CD4-positive, alpha-beta T cell treated with Interleukin-17A for 1 hour (primary cell): ENCODE data around the gene TALDO1.

Experiments
- DNase-seq: peaks from one replicate; pipeline ENCODE4 v3.0.0-alpha.2; 2020

Gene TALDO1

DNA sequence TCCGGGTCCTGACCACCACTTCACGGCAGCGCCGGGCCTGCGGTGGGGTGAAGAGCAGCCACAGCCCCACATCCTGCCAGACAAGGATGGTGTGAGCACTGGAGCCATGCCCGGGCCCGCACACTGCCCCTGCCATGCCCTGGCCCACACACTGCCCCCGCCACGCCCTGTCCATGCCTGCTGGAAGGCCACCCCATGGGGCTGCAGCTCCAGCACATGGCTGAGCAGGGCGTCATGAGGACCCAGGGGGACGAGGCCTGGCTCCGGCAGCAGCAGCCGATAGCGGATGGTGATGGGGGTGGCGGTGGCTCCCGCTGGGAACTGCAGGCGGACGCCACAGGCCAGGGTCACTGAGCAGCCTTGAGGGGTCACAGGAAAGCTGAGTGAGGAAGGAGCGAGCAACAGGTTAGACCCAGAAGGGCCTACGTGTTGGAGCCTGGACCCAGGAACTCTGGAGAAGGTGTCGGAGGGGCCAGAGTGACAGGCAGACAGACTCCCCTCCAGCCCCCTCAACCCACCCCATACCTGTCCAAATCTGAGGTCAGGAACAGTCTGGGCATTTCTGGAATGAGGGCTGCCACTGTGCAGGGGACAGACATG, 54.9 kb downstream of the TALDO1 start:
- DNase-seq = no peak

DNA sequence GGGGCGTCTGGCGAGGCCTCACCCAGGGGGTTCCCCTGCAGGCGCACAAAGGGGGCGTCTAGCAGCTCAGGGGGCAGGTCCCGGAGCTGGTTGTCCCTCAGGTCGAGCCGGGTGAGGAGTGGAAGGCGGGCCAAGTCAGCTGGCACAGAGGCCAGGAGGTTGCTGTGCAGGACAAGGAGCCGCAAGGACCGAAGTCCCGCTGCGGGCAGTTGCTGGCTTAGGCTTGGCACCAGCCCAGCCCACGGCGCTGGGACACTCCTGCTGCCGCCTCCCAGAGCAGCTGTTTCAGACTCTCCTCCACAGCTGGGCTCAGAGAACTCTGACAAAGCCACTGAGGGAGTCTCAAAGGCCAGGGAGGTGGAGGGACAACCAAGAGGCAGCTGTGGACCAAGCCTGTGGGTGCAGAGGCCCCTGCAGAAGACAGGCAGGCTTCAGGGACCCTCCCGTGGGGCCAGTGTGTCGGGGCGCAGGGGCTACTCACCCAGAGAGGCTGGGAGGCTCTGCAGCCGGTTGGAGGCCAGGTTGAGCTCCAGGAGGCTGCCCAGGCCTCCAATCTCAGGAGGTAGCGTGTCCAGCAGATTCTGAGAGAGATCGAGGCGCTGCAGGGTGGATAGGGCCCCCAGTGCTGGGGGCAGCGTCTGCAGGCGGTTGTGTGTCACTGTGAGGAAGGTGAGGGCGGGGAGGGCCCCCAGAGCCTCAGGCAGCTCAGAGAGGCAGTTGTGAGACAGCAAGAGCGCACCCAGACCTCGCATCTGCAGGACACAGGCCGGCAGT, 55.6 kb downstream of the TALDO1 start:
- no peak for DNase-seq

DNA sequence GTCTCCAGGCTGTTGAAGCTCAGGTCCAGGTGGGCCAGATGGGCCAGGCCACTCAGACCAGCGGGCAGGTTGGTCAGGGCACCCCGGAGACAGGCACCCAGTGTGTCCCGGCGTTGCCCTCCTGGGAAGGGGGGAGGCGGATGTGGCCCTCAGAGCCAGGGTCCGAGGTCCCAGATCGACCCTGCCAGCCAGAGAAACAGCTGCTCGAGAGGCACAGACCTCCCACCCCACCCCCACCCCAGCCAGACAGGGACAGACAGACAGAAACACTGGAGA, 56.1 kb downstream of the TALDO1 start:
- no peak for DNase-seq

DNA sequence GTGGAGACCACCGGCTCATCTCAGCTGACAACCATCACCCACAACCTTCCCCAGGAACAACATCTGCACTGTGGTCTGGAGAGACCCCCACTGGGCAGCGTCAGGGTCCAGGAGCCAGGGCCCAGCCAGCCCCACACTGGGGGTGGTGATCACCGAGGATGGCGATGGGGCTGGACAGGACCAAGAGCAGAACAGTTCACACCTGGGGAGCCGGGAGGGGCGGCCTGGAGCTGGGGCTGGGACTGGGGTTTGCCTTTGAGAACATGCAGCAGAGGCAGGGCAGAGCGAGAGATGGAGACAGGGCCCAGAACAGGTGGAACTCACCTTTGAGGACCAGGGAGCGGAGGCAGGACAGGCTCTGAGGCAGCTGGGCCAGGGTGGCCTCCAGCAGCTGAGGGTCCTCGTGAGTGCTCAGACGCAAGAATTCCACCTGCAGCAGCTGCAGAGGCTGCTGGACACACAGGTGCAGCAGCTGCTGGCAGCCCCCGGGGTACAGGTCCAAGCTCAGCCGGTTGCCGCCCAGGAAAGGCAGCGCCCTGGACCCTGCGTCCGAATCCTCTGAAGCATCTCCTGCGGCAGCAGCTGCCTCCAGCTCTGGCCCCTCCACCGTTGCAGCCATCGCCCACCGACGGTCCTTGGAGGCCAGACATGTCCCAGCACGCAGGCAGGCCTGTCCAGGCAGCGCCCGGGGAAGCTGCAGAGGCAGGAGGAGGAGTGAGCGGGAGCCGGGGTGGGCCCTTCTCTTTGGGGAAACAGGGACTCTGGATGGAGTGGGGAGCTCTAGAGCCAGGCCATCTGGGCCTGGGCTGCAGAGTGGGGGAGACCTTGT, 56.7 kb downstream of the TALDO1 start:
- no peak for DNase-seq

DNA sequence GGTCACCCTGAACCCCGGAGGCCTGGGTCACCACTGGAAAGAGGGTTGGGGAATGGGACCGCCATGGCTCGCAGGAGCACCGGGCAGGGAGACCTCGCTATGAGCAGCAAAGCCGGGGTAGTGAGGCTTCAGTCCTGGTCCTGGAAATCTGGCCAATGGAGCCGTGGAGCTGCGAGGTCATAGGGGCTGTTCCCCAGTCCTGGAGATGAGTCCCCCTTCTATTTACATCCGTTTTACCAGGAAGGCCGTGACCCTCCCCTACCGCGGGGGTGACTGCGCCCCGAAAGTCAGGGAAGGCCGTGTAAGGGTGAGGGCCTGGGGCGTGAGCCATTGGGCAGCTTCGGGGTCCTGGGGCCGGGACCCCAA, 57.3 kb downstream of the TALDO1 start:
- DNase-seq = no peak

DNA sequence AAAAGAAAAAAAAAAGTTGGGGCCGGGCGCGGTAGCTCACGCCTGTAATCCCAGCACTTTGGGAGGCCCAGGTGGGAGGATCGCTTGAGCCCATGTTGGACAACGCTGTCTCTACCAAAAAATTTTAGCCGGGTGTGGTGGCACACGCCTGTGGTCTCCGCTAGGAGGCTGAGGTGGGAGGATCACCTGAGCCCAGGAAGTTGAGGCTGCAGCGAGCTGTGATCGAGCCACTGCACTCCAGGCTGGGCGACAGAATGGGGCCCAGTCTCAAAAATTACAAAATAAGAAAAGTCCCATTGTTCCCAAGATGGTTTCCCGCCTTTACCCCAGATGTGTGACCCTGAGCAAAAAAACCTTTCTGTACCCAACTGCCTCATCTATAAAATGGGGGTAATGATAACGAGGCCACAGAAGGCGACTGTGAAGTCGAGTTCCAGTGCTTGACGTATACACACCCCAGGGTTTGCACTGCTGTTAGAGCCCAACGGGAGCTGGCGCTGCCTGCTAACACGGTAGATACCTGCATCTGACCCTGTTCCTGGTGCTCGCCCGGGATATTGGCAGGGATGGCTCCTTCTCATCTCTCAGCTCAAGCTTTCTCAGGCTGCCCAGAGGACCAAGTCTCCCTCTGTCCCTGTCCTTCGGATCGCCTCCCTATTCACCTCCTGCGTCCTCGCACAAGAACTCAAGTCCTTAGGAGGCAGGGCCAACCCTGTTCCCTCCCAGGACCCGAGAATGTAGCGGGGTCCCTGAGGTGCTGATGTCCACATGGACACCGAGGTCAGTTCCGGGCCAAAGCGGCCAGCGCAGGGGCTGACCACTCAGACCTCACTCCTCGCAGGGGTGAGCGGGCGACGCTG, 61.4 kb downstream of the TALDO1 start:
- DNase-seq = peak; percentile 68

DNA sequence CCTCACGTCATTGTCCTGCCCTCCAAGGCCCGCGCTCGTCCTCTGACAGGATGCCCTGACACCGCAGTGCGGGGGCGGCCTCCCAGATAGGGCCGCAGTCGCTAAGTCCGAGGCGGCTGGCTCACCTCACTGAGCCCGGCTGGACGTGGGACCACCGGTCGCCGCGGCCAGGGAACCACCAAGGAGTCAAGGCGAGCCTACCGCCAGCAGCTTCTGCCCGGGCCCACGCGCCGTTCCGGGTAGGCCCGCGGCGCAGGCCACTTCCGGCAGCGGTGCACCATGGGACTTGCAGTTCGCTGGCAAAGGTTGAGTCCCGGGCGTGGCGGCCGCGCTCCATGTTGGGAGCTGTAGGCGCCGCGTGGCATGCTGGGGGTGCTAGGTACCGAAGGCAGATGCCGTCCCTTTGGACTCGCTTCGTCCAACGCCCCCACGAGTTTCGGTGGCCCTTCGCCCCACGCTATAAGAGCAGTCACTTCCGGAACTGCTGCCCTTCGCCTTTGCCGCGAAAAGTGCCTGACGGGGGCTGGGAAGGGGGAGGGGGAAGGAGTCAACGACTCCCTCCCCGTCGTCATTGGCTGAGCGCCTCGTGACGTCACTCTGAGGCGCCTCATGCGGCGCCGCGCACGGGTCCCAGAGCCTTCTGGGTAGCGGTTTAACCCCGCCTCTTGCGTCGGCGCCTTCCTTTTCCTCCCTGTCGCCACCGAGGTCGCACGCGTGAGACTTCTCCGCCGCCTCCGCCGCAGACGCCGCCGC, 62.2 kb downstream of the TALDO1 start, which contains the start of gene RPLP2:
Gene RPLP2, plus strand, starts transcription at position 681 of the 753 bp plus-strand sequence. CDS start 268 bp downstream, outside the sequence.
- peak; percentile 97 for DNase-seq

DNA sequence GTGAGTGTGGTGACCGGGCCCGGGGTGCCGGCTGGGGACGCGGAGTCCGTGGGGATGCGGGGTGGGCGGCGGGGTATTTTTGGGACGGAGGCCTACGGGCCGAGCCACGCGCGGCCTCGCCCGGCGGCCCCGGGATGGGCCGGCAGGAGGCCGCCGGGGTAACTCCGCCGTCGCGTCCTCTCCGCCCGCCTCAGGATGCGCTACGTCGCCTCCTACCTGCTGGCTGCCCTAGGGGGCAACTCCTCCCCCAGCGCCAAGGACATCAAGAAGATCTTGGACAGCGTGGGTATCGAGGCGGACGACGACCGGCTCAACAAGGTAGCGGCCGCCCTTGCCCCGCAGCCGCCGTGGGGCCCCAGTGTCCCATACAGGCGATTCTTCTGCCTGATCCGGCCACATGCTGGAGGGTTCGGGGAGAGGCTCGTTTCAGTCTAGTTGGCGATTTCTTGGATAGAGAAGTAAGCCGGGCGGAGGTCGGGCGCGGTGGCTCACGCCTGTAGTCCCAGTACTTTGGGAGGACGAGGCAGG, 62.8 kb downstream of the TALDO1 start:
- DNase-seq = no peak

DNA sequence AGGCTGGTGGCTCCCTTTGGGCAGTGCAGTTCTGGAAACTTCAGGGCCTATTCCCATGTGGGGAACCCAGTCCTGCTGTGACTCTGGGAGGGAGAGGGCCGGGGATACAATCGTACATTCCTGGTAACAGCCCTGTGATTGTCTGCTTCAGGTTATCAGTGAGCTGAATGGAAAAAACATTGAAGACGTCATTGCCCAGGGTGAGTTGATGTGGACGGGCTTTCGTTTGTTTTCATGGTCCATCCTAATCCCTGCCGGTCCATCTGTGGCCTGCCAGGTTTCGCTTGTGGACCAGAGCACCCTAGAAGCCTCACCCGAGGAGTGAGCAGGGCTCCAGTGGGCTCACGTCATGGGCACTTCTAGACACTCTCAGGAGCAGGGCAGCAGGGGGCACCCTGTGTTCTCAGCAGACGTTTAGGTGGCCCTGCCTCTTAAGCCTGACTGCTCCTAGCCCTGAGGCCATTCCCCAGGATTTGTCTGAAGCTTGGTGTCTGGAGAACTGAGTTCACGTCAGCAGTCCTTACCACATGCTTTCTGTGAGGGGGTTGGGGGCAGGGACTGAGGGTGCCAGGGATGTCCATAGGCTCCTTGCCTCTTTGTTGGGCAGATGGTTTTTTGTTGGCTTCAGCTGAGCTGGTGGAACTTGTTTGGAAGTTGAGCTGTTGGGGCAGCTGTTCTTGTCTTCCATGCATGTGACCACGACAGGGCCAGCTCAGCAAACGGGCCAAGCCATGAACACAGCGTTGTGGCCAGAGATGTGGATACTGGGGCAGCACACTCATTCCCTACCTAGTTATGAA, 64.4 kb downstream of the TALDO1 start:
- no peak for DNase-seq

DNA sequence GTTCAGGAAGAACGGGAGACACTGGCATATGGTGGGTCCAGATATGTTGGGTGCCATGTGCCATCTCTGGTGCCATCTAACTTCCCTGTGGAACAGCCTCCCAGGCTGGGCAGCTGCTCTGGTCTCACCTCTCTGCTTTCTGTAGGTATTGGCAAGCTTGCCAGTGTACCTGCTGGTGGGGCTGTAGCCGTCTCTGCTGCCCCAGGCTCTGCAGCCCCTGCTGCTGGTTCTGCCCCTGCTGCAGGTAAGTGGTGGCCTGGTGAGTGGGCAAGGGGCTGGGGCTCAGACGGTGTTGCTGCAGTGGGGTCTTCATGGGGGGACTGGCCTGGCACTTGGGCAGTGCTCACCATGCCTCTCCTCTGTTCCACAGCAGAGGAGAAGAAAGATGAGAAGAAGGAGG, 65.1 kb downstream of the TALDO1 start:
- DNase-seq = no peak

DNA sequence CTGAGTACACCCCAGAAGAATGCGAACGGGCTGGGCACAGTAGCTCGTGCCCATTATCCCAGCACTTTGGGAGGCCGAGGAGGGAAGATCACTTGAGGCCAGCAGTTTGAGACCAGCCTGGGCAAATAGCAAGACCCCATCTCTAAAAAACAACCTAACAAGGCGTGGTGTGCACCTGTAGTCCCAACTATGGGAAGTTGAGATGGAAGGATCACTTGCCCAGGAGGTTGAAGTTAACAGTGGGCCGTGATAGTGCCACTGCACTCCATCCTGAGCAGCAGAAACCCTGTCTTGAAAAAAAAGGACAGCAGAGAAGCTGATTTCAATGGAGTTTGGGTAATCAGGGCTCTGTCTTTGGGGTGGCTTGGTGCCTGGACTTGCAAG, 65.8 kb downstream of the TALDO1 start:
- DNase-seq = no peak

DNA sequence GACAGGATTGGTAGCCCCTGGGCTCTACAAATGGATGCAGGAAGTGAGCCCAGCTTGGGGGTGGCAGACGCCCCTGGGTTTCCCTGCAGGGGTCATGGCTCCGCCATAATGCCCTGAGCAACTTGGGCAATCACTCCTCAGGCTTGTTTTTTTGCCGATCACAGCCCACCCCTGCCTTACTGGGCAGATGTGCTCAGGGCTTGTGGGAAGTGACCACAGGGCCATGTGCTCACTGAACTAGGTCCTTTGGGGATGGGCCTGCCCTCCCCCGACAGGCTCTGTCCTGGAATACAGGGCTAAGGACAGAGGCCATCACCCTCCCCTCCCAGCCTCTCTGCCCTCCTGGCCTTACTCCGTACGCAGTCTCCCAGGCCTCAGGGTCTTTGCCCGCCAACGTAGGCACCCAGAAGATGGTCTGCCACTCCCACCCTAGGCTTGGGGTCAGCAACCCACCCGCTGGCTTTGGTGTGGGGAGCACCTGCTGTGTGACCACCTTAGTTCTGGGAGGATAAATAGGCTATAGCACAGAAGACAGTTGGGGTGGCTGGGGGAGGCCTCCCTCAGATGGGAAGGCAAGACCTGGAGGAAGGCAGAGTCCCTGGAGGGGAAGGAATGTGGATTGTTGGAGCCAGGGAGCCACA, 66.3 kb downstream of the TALDO1 start:
- no peak for DNase-seq
